ENCODE results near the gene WDR27. TPM values are rescaled to one million over a fixed set of nuclear protein-coding genes. Genes with fewer than 3 reads are reported as not detected.
A peak's percentile ranks its signal among the peaks of the same experiment; 100 is the strongest.

The WDR27 gene
- total RNA-seq (2014; rRNA removed; shearing (Covaris generic); ENCODE audit: low replicate concordance) = 63.0 and 76.8 TPM in 2 replicates

DNA sequence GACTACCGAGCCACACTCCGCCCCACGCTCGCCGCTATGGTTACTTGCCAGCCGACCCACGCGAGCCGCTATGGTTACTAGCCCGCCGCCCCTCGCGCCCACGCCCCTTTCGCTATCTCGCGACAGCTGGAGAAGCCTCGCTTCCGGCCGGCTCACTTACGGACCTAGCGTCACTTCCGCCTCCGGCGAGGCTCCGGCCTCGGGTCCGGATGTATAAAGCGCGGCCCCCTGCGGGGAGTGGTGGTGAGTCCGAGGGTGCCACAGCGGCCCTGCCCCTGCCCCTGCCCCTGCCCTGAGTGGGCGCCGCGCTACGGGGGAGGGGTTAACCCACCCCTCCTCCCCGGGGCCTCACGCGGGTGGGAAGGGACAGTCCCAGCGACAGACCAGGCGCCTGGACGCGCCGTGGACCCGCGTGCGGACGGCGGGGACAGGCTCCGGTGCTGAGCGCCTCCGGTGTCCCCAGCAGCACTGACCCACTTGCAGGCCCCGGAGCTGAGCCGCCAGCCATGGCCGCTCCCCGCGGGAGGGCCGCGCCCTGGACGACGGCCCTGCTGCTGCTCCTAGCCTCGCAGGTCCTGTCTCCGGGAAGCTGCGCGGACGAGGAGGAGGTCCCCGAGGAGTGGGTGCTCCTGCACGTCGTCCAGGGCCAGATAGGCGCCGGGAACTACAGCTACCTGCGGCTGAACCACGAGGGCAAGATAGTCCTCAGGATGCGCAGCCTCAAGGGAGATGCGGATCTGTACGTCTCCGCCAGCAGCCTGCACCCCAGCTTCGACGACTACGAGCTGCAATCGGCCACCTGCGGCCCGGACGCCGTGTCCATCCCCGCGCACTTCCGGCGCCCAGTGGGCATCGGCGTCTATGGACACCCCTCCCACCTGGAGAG lies at the start of gene WDR27, which contains the start of gene C6orf120:
Gene WDR27 (minus strand): TSS at position 76 of the 886 bp plus-strand sequence. CDS start 13,024 bp downstream, outside the sequence.
Gene C6orf120 (plus strand): TSS at position 173 of the 886 bp plus-strand sequence. CDS start 334 bp downstream, at position 507.
- H3K4me3 ChIP-seq (ENCODE audit: low read length) = peak within 1 kb of the TSS; percentile 93
- H3K9me2 ChIP-seq (replicated peaks; ENCODE audit: insufficient read depth, low read length) = no peaks in the 10 kb centered on the region
- H3K27me3 ChIP-seq (ENCODE audit: low read length) = no peaks in the 10 kb centered on the region
- peak; percentile 99 for DNase-seq
- peaks cover 56% of the 10 kb centered on the region for H3K4me1 ChIP-seq (ENCODE audit: low read length)
- peaks cover 94% of the 10 kb centered on the region for H3K79me2 ChIP-seq (ENCODE audit: low read length)
- peak within 1 kb of the TSS; percentile 76 for H3K27ac ChIP-seq (ENCODE audit: low read length)
- peaks cover 15% of the 10 kb centered on the region for H3K36me3 ChIP-seq (ENCODE audit: insufficient read depth, low read length)
- peak within 1 kb of the TSS; percentile 27; the same call in 1 of the 2 replicates for H2AFZ ChIP-seq (ENCODE audit: low read length)
- no peaks in the 10 kb centered on the region; the same call in 1 of the 2 replicates for H4K20me1 ChIP-seq (ENCODE audit: insufficient read depth, low read depth, low read length)
- H3K9me3 ChIP-seq (ENCODE audit: low read length) = no peaks in the 10 kb centered on the region
- H3K9ac ChIP-seq (ENCODE audit: low read length) = peak within 1 kb of the TSS; percentile 95
- H3K4me2 ChIP-seq (ENCODE audit: low read depth, low read length, poor library complexity, severe bottlenecking) = peak within 1 kb of the TSS; percentile 78

DNA sequence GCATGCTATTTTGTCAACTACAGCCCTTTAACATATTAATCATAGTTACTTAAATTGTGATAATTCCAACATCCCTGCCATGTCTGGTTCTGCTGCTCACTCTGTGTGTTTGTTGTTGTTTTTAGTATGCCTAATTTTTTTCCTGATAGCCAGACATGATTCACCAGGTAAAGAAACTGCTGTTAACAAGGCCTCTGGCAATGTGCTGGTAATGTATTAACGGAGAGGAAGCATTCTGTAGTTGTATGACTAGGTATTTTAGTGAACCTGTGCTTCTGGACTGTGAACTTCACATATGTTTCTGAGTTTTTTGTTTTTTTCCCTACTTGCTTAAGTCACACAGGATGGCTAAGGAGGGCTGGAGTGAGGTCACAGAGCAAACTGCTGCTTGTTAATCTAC lies 44.7 kb upstream of the WDR27 start:
- no peaks in the 10 kb centered on the region; the same call in 1 of the 2 replicates for H3K36me3 ChIP-seq (ENCODE audit: insufficient read depth, low read length)

DNA sequence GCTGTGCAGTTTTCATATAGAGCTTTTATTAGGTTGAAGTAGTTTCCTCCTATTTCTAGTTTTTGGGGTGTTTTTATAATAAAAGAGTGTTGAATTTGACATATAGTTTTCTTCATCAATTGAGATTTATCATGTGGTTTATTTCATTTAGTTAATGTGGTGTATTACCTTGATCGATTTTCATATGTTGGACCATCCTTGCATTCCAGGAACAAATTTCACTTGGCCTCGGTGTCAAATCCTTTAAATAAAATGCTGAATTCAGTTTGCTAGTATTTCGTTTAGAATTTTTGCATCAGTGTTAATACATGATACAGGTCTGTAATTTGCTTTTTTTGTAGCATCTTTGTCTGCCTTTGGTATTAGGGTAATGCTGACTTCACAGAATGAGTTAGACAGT lies 43.6 kb upstream of the WDR27 start:
- Histone ChIP-seq H3K27ac (ENCODE audit: low read length) (no peak overlapping the region), H3K9me2 (replicated peaks; ENCODE audit: insufficient read depth, low read length) (no peaks in the 10 kb centered on the region), H2AFZ (ENCODE audit: low read length) (no peak overlapping the region), H4K20me1 (ENCODE audit: insufficient read depth, low read depth, low read length) (no peaks in the 10 kb centered on the region; the same call in 1 of the 2 replicates), H3K27me3 (ENCODE audit: low read length) (no peaks in the 10 kb centered on the region), H3K9ac (ENCODE audit: low read length) (no peak overlapping the region), H3K36me3 (ENCODE audit: insufficient read depth, low read length) (no peaks in the 10 kb centered on the region; the same call in 1 of the 2 replicates), H3K9me3 (ENCODE audit: low read length) (no peaks in the 10 kb centered on the region), H3K4me1 (ENCODE audit: low read length) (peaks cover 7% of the 10 kb centered on the region), H3K79me2 (ENCODE audit: low read length) (peaks cover 3% of the 10 kb centered on the region; the same call in 1 of the 2 replicates), H3K4me2 (ENCODE audit: low read depth, low read length, poor library complexity, severe bottlenecking) (no peak overlapping the region), H3K4me3 (ENCODE audit: low read length) (no peak overlapping the region)
- DNase-seq = no peak

More for the DNA sequence above, 44.7 kb upstream of the WDR27 start:
- H3K79me2 ChIP-seq (ENCODE audit: low read length) = peaks cover 12% of the 10 kb centered on the region
- H3K4me2 ChIP-seq (ENCODE audit: low read depth, low read length, poor library complexity, severe bottlenecking) = no peak overlapping the region
- no peaks in the 10 kb centered on the region for H3K27me3 ChIP-seq (ENCODE audit: low read length)
- no peaks in the 10 kb centered on the region; the same call in 1 of the 2 replicates for H4K20me1 ChIP-seq (ENCODE audit: insufficient read depth, low read depth, low read length)
- no peaks in the 10 kb centered on the region for H3K9me3 ChIP-seq (ENCODE audit: low read length)
- no peak for DNase-seq
- H3K4me1 ChIP-seq (ENCODE audit: low read length) = peaks cover 12% of the 10 kb centered on the region
- no peaks in the 10 kb centered on the region for H3K9me2 ChIP-seq (replicated peaks; ENCODE audit: insufficient read depth, low read length)
- H2AFZ ChIP-seq (ENCODE audit: low read length) = no peak overlapping the region
- H3K4me3 ChIP-seq (ENCODE audit: low read length) = no peak overlapping the region
- H3K9ac ChIP-seq (ENCODE audit: low read length) = no peak overlapping the region
- H3K27ac ChIP-seq (ENCODE audit: low read length) = no peak overlapping the region

DNA sequence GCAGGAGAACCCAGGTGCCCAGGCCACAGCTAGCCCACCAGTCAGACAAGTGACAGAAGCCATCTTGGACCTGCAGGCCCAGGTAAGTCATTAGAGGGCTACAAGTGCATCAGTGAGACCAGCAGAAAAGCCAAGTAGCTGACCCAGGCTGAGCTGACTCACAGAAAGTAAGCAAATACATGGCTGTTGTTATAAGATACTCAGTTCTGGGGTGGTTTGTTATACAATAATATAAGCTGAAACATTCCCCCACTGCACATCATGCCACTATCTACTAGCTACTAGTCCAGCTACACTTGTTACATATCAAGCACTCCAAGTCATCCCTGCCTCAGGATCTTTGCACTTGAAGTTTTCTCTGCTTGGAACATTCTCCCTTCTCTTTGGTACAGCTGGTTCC lies 39.5 kb upstream of the WDR27 start:
- Histone ChIP-seq H3K4me2 (ENCODE audit: low read depth, low read length, poor library complexity, severe bottlenecking) (no peak overlapping the region), H3K9me3 (ENCODE audit: low read length) (no peaks in the 10 kb centered on the region), H3K27ac (ENCODE audit: low read length) (no peak overlapping the region), H2AFZ (ENCODE audit: low read length) (no peak overlapping the region), H4K20me1 (ENCODE audit: insufficient read depth, low read depth, low read length) (no peaks in the 10 kb centered on the region), H3K27me3 (ENCODE audit: low read length) (no peaks in the 10 kb centered on the region), H3K36me3 (ENCODE audit: insufficient read depth, low read length) (no peaks in the 10 kb centered on the region), H3K9me2 (replicated peaks; ENCODE audit: insufficient read depth, low read length) (no peaks in the 10 kb centered on the region), H3K4me1 (ENCODE audit: low read length) (no peaks in the 10 kb centered on the region), H3K9ac (ENCODE audit: low read length) (no peak overlapping the region), H3K4me3 (ENCODE audit: low read length) (no peak overlapping the region), H3K79me2 (ENCODE audit: low read length) (no peaks in the 10 kb centered on the region)
- DNase-seq = no peak

DNA sequence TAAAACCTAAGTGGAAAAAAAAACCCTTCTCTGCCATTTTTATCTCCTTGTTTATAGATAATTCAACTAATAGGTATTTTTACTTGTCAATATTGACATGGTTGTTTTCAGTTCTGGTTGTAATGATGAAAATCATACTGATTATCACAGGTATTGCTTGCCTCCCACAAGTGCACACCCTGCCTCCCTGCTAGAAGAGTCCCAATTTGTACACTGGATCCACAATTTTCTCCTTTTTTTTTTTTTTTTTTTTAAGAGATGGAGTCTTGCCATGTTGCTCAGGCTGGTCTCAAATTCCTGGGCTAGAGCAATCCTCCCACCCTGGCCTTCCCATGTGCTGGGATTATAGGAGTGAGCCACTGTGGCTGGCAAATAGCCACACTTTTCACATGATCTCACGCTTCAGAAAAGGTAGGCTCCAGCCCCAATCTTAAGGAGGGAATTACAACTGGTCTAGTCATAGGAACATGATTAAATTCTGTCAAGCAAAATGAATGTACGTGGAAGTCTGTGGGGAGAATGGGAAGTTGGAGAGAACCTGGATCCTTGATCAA lies 37.2 kb upstream of the WDR27 start:
- H4K20me1 ChIP-seq (ENCODE audit: insufficient read depth, low read depth, low read length) = no peaks in the 10 kb centered on the region
- H3K4me1 ChIP-seq (ENCODE audit: low read length) = no peaks in the 10 kb centered on the region
- H3K9me2 ChIP-seq (replicated peaks; ENCODE audit: insufficient read depth, low read length) = no peaks in the 10 kb centered on the region
- H3K9me3 ChIP-seq (ENCODE audit: low read length) = no peaks in the 10 kb centered on the region
- H3K79me2 ChIP-seq (ENCODE audit: low read length) = no peaks in the 10 kb centered on the region
- no peak overlapping the region for H3K4me2 ChIP-seq (ENCODE audit: low read depth, low read length, poor library complexity, severe bottlenecking)
- H3K4me3 ChIP-seq (ENCODE audit: low read length) = no peak overlapping the region
- H3K27me3 ChIP-seq (ENCODE audit: low read length) = no peaks in the 10 kb centered on the region
- no peak overlapping the region for H2AFZ ChIP-seq (ENCODE audit: low read length)
- DNase-seq = no peak
- no peaks in the 10 kb centered on the region for H3K36me3 ChIP-seq (ENCODE audit: insufficient read depth, low read length)
- no peak overlapping the region for H3K9ac ChIP-seq (ENCODE audit: low read length)
- H3K27ac ChIP-seq (ENCODE audit: low read length) = no peak overlapping the region

DNA sequence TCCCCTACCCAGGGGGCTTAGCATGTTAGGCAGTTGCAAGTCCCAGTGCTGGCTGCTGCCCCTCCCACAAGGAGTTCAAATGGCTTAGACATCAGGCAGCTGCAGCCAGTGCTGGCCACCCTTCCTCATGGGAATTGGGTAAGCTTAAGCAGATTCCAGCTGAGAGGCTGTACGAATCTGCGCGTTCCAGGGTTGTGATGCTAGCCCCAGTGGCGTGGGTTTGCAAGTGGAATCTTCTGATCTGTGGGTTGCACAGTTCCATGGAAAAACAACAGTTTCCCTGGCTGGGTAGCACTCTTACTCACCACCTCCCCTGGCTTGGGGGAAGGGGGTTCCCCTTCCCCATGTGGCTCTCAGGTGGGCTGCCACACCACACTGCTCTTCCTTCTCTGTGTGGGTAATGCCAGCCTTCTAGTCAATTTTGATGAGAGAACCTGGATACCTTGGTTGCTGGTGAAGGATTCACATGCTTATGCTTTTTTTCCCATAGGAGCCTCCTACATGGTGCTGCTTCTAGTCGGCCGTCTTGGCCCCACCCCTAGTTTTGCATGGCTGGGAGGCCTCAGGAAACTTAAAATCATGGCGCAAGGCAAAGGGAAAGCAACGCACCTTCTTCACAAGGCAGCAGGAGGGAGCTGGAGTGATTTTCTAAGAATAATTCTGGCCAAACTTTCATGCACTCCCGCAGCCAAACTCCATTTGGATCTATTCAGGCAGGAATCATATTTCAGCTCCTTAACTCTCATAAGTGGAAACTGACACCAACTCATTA lies 36.6 kb upstream of the WDR27 start:
- H3K36me3 ChIP-seq (ENCODE audit: insufficient read depth, low read length) = no peaks in the 10 kb centered on the region
- H3K9me3 ChIP-seq (ENCODE audit: low read length) = no peaks in the 10 kb centered on the region
- no peaks in the 10 kb centered on the region for H4K20me1 ChIP-seq (ENCODE audit: insufficient read depth, low read depth, low read length)
- no peak overlapping the region for H3K27ac ChIP-seq (ENCODE audit: low read length)
- no peak overlapping the region for H2AFZ ChIP-seq (ENCODE audit: low read length)
- no peaks in the 10 kb centered on the region for H3K4me1 ChIP-seq (ENCODE audit: low read length)
- no peak for DNase-seq
- no peaks in the 10 kb centered on the region for H3K9me2 ChIP-seq (replicated peaks; ENCODE audit: insufficient read depth, low read length)
- H3K9ac ChIP-seq (ENCODE audit: low read length) = no peak overlapping the region
- H3K4me3 ChIP-seq (ENCODE audit: low read length) = no peak overlapping the region
- no peaks in the 10 kb centered on the region for H3K27me3 ChIP-seq (ENCODE audit: low read length)
- no peak overlapping the region for H3K4me2 ChIP-seq (ENCODE audit: low read depth, low read length, poor library complexity, severe bottlenecking)
- no peaks in the 10 kb centered on the region for H3K79me2 ChIP-seq (ENCODE audit: low read length)

DNA sequence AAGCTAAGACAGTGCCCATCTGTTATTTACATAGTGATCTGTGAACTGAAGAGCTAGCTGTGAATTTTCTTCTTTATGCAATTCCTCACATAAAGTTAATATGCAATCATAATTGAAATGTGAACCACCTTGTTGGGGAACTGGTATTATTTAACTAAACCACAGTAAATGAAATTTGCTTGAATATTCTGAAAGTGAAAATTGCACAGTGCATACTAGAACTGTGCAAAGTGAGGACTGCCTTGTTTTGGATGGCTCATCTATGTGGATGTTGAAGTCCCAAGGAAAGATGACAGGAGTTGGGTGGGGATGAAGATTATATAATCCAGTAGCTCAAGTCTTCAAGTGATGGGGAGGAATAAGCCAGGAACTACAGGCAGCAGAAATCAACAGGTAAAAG lies 28.1 kb upstream of the WDR27 start:
- H3K4me2 ChIP-seq (ENCODE audit: low read depth, low read length, poor library complexity, severe bottlenecking) = no peak overlapping the region
- no peaks in the 10 kb centered on the region for H3K9me2 ChIP-seq (replicated peaks; ENCODE audit: insufficient read depth, low read length)
- peaks cover 6% of the 10 kb centered on the region for H3K4me1 ChIP-seq (ENCODE audit: low read length)
- H3K9me3 ChIP-seq (ENCODE audit: low read length) = no peaks in the 10 kb centered on the region
- DNase-seq = no peak
- no peak overlapping the region for H3K27ac ChIP-seq (ENCODE audit: low read length)
- H3K9ac ChIP-seq (ENCODE audit: low read length) = no peak overlapping the region
- no peak overlapping the region for H2AFZ ChIP-seq (ENCODE audit: low read length)
- no peaks in the 10 kb centered on the region for H3K79me2 ChIP-seq (ENCODE audit: low read length)
- H4K20me1 ChIP-seq (ENCODE audit: insufficient read depth, low read depth, low read length) = no peaks in the 10 kb centered on the region
- no peaks in the 10 kb centered on the region for H3K36me3 ChIP-seq (ENCODE audit: insufficient read depth, low read length)
- no peak overlapping the region for H3K4me3 ChIP-seq (ENCODE audit: low read length)
- H3K27me3 ChIP-seq (ENCODE audit: low read length) = no peaks in the 10 kb centered on the region

Measured in Karpas-422 (cell line).